GM21447 (cell line): ENCODE data around the gene PARD6G.

Source experiments
- ATAC-seq: cut with Tn5 transposase; IDR thresholded peaks from one replicate; pipeline ENCODE4 v1.9.1; 2021; ENCODE audit not compliant: unreplicated experiment

Gene PARD6G

GRCh38 chr18:80115035-80115434 lies 132.3 kb downstream of the PARD6G start:
- no peak for ATAC-seq

GRCh38 chr18:80112624-80113248 lies 134.6 kb downstream of the PARD6G start:
- no peak for ATAC-seq

- ATAC-seq: peak; percentile 32
Measured at GRCh38 chr18:80109676-80110078, 137.6 kb downstream of the PARD6G start.

- ATAC-seq: peak; percentile 59
Measured at GRCh38 chr18:80108739-80109675, 138.3 kb downstream of the PARD6G start, which contains the start of gene ADNP2. Gene ADNP2 (plus strand): TSS chr18:80109262. CDS start chr18:80117543, 8,281 bp downstream.

- no peak for ATAC-seq
Measured at GRCh38 chr18:80108121-80108536, 139.2 kb downstream of the PARD6G start.

GRCh38 chr18:80107426-80107825 lies 139.9 kb downstream of the PARD6G start:
- no peak for ATAC-seq
